GM23248 (cell line): ENCODE results near the gene MIER1. TPM values are rescaled to one million over a fixed set of nuclear protein-coding genes. Genes with fewer than 3 reads are reported as not detected.

Source experiments
- DNase-seq: peaks from one replicate; pipeline ENCODE4 v3.0.0-alpha.2; 2015
- H2AFZ ChIP-seq: fragments of 200-600 bp; sonication (generic); 2 replicates; pipeline ENCODE4 v1.6.1; 2016; ENCODE audit warnings: antibody characterized with exemption
- H3F3A ChIP-seq: fragments of 200-600 bp; sonication (generic); 2 replicates; pipeline ENCODE4 v1.6.1; 2016; ENCODE audit warnings: mild to moderate bottlenecking, antibody characterized with exemption, mixed run types; ENCODE audit not compliant: insufficient read depth
- H3K27ac ChIP-seq: fragments of 200-600 bp; sonication (generic); 2 replicates; pipeline ENCODE4 v1.5.1; 2016; ENCODE audit warnings: mild to moderate bottlenecking
- H3K27me3 ChIP-seq: fragments of 200-600 bp; sonication (generic); replicated peaks from 2 replicates; pipeline ENCODE4 v1.6.1; 2016; ENCODE audit warnings: mild to moderate bottlenecking; ENCODE audit not compliant: insufficient read depth
- H3K36me3 ChIP-seq: fragments of 200-600 bp; sonication (generic); 2 replicates; pipeline ENCODE4 v1.6.1; 2016; ENCODE audit warnings: low read depth, mild to moderate bottlenecking
- H3K4me1 ChIP-seq: fragments of 200-600 bp; sonication (generic); 2 replicates; pipeline ENCODE4 v1.6.1; 2016; ENCODE audit warnings: mild to moderate bottlenecking; ENCODE audit not compliant: insufficient read depth
- H3K4me2 ChIP-seq: fragments of 200-600 bp; sonication (generic); one replicate; pipeline ENCODE4 v1.6.1; 2016; ENCODE audit warnings: mild to moderate bottlenecking; ENCODE audit not compliant: unreplicated experiment
- H3K4me3 ChIP-seq: fragments of 200-600 bp; sonication (generic); 2 replicates; pipeline ENCODE4 v1.5.1; 2016; ENCODE audit warnings: mild to moderate bottlenecking
- H3K79me2 ChIP-seq: fragments of 200-600 bp; sonication (generic); 2 replicates; pipeline ENCODE4 v1.6.1; 2016; ENCODE audit warnings: mild to moderate bottlenecking; ENCODE audit not compliant: insufficient read depth
- H3K9ac ChIP-seq: fragments of 200-600 bp; sonication (generic); 2 replicates; pipeline ENCODE4 v1.6.1; 2016; ENCODE audit warnings: mild to moderate bottlenecking
- H3K9me2 ChIP-seq: fragments of 200-600 bp; sonication (generic); 2 replicates; pipeline ENCODE4 v1.6.1; 2016; ENCODE audit warnings: mixed run types, mild to moderate bottlenecking, moderate library complexity; ENCODE audit not compliant: insufficient read depth
- H3K9me3 ChIP-seq: fragments of 200-600 bp; sonication (generic); one replicate; pipeline ENCODE4 v1.6.1; 2017; ENCODE audit warnings: low read depth
- H4K20me1 ChIP-seq: fragments of 200-600 bp; sonication (generic); 2 replicates; pipeline ENCODE4 v1.6.0; 2016; ENCODE audit not compliant: insufficient read depth
- EZH2 ChIP-seq: fragments of 200-600 bp; sonication (generic); IDR thresholded peaks from 2 replicates; pipeline ENCODE4 v1.6.1; 2018; ENCODE audit warnings: antibody characterized with exemption, mild to moderate bottlenecking; ENCODE audit not compliant: insufficient read depth, poor library complexity, severe bottlenecking
- EZH2phosphoT487 ChIP-seq: fragments of 200-600 bp; sonication (generic); IDR thresholded peaks from 2 replicates; pipeline ENCODE4 v1.6.1; 2018; ENCODE audit warnings: antibody characterized with exemption, moderate library complexity, mild to moderate bottlenecking, low read depth; ENCODE audit not compliant: insufficient read depth
- WGBS, 2 experiments: methylation state at CpG; one replicate each; pipeline ENCODE4 v1.1.6; 2015 to 2017; ENCODE audit warnings: low lambda C conversion rate in 2 of 2, low coverage in 1 of 2; ENCODE audit errors: missing lambda C conversion rate in 2 of 2; 5-methylcytosine and 5-hydroxymethylcytosine counted together
- in situ Hi-C: fragments of 300-500 bp; cut with MboI; formaldehyde crosslinking; loops from 2 replicates; pipeline ENCODE4 v1.15.0; 2020
- polyA plus RNA-seq: library from polyadenylated mRNA; unstranded; fragments of >200 nt; fragmentation: Nextera tagmentation; extraction: Ambion mirVana; gene quantifications from 2 replicates; pipeline ENCODE4 v1.2.1, GENCODE V29; 2016
- total RNA-seq: library from RNA; depleted of rRNA; stranded (reverse); fragments of >200 nt; shearing (Covaris generic); gene quantifications from 2 replicates; pipeline ENCODE4 v1.2.3, GENCODE V29; 2014

The MIER1 gene
- total and polyA plus RNA-seq, 2 experiments from 2014 or later: 34.8 to 36.8 TPM

DNA sequence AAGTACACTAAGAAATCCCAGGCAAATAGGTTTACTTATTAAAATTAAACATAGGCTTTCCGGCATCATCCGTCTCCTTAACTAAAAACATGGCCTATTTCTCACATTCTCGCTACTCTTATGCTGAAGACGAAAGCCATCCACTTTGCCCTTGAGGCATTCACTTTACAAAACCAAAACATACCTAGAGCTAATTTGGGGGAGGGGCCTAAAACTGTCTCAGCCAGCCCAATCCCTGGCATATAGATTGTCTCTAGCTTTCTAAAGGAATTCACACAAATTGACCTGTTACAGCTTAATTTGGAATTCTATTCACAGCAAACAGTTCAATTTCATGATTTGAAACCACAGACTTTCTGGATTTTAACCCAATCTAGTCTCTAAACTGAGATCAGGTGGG, 94.3 kb downstream of the MIER1 start:
- peaks cover 28% of the 10 kb centered on the region for H3K4me1 ChIP-seq
- H3K36me3 ChIP-seq: peaks cover 18% of the 10 kb centered on the region; the same call in 1 of the 2 replicates
- peak overlapping the region; percentile 57 for H3K27ac ChIP-seq
- peaks cover 4% of the 10 kb centered on the region; the same call in 1 of the 2 replicates for H3K79me2 ChIP-seq
- H3K9me3 ChIP-seq: no peaks in the 10 kb centered on the region
- no peak overlapping the region for H3K4me3 ChIP-seq
- DNase-seq: no peak
- peak overlapping the region; percentile 45 for H3K4me2 ChIP-seq
- WGBS, 2 experiments: 99% methylated on average over 4 of the region's 4 CpGs
- TF ChIP-seq EZH2 (no peak), EZH2phosphoT487 (no peak)
- H2AFZ ChIP-seq: peak overlapping the region; percentile 22
- peaks cover 48% of the 10 kb centered on the region for H3F3A ChIP-seq
- no peaks in the 10 kb centered on the region for H3K9me2 ChIP-seq
- in situ Hi-C loops: no loop called here
- H3K27me3 ChIP-seq: no peaks in the 10 kb centered on the region
- no peaks in the 10 kb centered on the region for H4K20me1 ChIP-seq
- H3K9ac ChIP-seq: no peak overlapping the region

- Histone ChIP-seq H3K27ac (peak overlapping the region; percentile 57), H3K9me2 (no peaks in the 10 kb centered on the region), H3K27me3 (no peaks in the 10 kb centered on the region), H3K36me3 (peaks cover 18% of the 10 kb centered on the region; the same call in 1 of the 2 replicates), H3K9me3 (no peaks in the 10 kb centered on the region), H4K20me1 (no peaks in the 10 kb centered on the region), H3F3A (peaks cover 48% of the 10 kb centered on the region), H3K4me3 (no peak overlapping the region), H3K9ac (no peak overlapping the region), H3K79me2 (peaks cover 4% of the 10 kb centered on the region; the same call in 1 of the 2 replicates), H3K4me1 (peaks cover 28% of the 10 kb centered on the region), H2AFZ (peak overlapping the region; percentile 22), H3K4me2 (peak overlapping the region; percentile 45)
- in situ Hi-C loops: no loop called here
- DNase-seq: peak; percentile 68
- WGBS, 2 experiments: 0% methylated on average over 1 of the region's 1 CpG
- TF ChIP-seq EZH2 (no peak), EZH2phosphoT487 (no peak)
These were observed 94.9 kb downstream of the MIER1 start for GRCh38 chr1:67019600-67020136.

DNA sequence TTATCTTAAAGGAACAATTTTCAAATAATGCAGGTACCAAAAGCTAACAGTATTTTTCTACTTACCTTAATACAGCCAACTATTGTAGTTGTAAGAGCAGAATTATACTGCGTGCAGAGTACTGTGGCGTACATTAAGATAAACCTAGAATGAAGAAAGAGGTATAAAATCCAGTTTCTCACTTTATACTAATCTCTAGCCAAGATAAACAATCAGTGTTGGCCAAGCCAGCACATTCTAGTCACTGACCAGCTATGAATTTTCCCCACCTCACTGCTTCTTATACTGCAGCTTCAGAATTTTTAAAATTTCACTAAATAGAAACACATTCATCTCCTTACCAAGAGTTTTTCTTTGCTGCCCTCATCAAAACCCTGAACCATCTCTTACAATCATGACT, 95.5 kb downstream of the MIER1 start:
- Histone ChIP-seq H2AFZ (no peak overlapping the region), H3K9ac (no peak overlapping the region), H3K9me2 (no peaks in the 10 kb centered on the region), H3F3A (peaks cover 48% of the 10 kb centered on the region), H3K4me2 (peak overlapping the region; percentile 45), H3K27ac (peak overlapping the region; percentile 57), H3K27me3 (no peaks in the 10 kb centered on the region), H4K20me1 (no peaks in the 10 kb centered on the region), H3K4me3 (no peak overlapping the region), H3K79me2 (peaks cover 4% of the 10 kb centered on the region; the same call in 1 of the 2 replicates), H3K9me3 (no peaks in the 10 kb centered on the region), H3K4me1 (peaks cover 28% of the 10 kb centered on the region), H3K36me3 (peaks cover 18% of the 10 kb centered on the region; the same call in 1 of the 2 replicates)
- 83 to 84% methylated on average over 2 of the region's 2 CpGs for whole genome bisulfite sequencing, 2 experiments
- DNase-seq: peak; percentile 55
- in situ Hi-C loops: no loop called here
- TF ChIP-seq EZH2phosphoT487: no peak
- no peak for TF ChIP-seq EZH2

DNA sequence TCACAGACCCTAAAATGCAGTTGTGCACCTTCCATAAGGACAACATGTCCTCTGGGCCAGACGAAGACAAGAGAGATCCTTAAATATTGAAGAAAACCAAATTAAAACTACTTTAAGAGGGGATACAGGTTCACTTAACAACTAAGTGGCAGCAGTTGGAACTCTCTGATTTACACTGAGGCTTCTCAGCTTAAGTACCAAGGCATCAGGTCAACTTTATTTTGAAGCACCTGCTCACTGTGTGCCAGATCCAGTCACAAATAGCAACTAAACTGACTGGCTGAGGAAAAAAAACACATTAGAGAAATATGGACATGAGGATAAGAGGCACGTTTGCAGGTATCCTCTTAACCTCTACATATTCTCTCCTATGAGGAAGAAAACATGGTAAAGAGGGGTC, 96.0 kb downstream of the MIER1 start:
- H3K4me1 ChIP-seq: peaks cover 28% of the 10 kb centered on the region
- H3F3A ChIP-seq: peaks cover 48% of the 10 kb centered on the region
- TF ChIP-seq EZH2phosphoT487: no peak
- TF ChIP-seq EZH2: no peak
- no peaks in the 10 kb centered on the region for H3K27me3 ChIP-seq
- in situ Hi-C loops: no loop called here
- no peak for DNase-seq
- H4K20me1 ChIP-seq: no peaks in the 10 kb centered on the region
- no peaks in the 10 kb centered on the region for H3K9me2 ChIP-seq
- 28 to 35% methylated on average over 2 of the region's 2 CpGs for WGBS, 2 experiments
- peaks cover 20% of the 10 kb centered on the region; the same call in 1 of the 2 replicates for H3K36me3 ChIP-seq
- peaks cover 4% of the 10 kb centered on the region; the same call in 1 of the 2 replicates for H3K79me2 ChIP-seq
- no peak overlapping the region for H3K9ac ChIP-seq
- no peak overlapping the region for H3K4me2 ChIP-seq
- no peak overlapping the region for H3K4me3 ChIP-seq
- peak overlapping the region; percentile 57; the same call in 1 of the 2 replicates for H3K27ac ChIP-seq
- no peak overlapping the region for H2AFZ ChIP-seq
- H3K9me3 ChIP-seq: no peaks in the 10 kb centered on the region
